ENCODE data around the gene YTHDC1. TPM values are rescaled to one million over a fixed set of nuclear protein-coding genes. Genes with fewer than 3 reads are reported as not detected.

Gene YTHDC1
- total RNA-seq, 2 donors from 2014 or later, result 170 to 184 TPM

DNA sequence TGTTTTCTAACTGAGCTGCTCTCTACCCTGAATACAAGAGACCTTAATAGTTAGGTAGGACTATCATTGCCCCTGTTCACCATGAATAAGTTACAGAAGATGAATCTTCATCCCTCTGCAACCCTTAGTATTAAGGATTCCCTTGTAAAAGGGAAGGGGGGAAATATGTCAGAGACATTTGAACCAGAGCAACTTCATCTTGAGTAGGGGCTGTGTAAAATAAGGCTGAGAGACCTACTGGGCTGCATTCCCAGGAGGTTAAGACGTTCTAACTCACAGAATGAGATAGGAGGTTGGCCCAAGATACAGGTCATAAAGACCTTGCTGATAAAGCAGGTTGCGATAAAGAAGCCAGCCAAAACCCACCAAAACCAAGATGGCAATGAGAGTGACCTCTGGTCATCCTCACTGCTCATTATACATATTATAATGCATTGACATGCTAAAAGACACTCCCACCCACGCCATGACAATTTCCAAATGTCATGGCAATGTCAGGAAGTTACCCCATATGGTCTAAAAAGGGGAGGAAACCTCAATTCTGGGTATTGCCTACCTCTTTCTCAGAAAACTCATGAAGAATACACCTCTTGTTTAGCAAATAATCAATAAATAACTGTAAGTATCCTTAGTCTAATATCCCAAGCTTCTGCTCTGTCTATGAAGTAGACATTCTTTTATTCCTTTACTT lies 84.9 kb downstream of the YTHDC1 start:
- Mint-ChIP-seq H3K27ac (no peak overlapping the region), H3K4me1 (no peaks in the 10 kb centered on the region), H3K9me3 (peaks cover 35% of the 10 kb centered on the region), H3K36me3 (ENCODE audit: low read depth) (peaks cover 10% of the 10 kb centered on the region), H3K27me3 (ENCODE audit: insufficient read depth) (no peaks in the 10 kb centered on the region), H3K4me3 (no peak overlapping the region)
- no peak overlapping the region for H3K27ac ChIP-seq (ENCODE audit: low read depth, low read length)
- H3K36me3 ChIP-seq (ENCODE audit: control insufficient read depth, insufficient read depth, low read length), result no peaks in the 10 kb centered on the region
- H3K9me3 ChIP-seq (ENCODE audit: control insufficient read depth, low read length), result peaks cover 48% of the 10 kb centered on the region
- H3K4me1 ChIP-seq (ENCODE audit: control insufficient read depth, insufficient read depth, low read length), result no peaks in the 10 kb centered on the region
- H3K27me3 ChIP-seq (ENCODE audit: control insufficient read depth, insufficient read depth, low read length, poor library complexity, severe bottlenecking), result no peaks in the 10 kb centered on the region
- 96 to 100% methylated on average over 2 to 3 of the region's 3 CpGs for whole genome bisulfite sequencing, 2 experiments (ENCODE audit: insufficient coverage in 1 of 2, insufficient read length in 1 of 2)
- no peak overlapping the region for H3K9ac ChIP-seq (ENCODE audit: extremely low read depth, low read length, poor library complexity, severe bottlenecking)
- TF ChIP-seq, protein P1, sequence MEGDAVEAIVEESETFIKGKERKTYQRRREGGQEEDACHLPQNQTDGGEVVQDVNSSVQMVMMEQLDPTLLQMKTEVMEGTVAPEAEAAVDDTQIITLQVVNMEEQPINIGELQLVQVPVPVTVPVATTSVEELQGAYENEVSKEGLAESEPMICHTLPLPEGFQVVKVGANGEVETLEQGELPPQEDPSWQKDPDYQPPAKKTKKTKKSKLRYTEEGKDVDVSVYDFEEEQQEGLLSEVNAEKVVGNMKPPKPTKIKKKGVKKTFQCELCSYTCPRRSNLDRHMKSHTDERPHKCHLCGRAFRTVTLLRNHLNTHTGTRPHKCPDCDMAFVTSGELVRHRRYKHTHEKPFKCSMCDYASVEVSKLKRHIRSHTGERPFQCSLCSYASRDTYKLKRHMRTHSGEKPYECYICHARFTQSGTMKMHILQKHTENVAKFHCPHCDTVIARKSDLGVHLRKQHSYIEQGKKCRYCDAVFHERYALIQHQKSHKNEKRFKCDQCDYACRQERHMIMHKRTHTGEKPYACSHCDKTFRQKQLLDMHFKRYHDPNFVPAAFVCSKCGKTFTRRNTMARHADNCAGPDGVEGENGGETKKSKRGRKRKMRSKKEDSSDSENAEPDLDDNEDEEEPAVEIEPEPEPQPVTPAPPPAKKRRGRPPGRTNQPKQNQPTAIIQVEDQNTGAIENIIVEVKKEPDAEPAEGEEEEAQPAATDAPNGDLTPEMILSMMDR (conservative IDR thresholded peaks at IDR 0.05), result no peak
- no peak overlapping the region for H3K4me3 ChIP-seq (ENCODE audit: low read length)
- no peak for DNase-seq

Other genes with a start within 250 kb of the YTHDC1 start
- not detected for gene TMPRSS11F, start 220.2 kb downstream of the YTHDC1 start, total RNA-seq
- gene TMPRSS11B, start 104.4 kb downstream of the YTHDC1 start, total RNA-seq, result under 1 TPM; 0.15 to 0.18 TPM
- 10 to 100 TPM in 1 of 2 donors, 1 to 10 TPM in 1; 4.4 to 11.1 TPM for gene TMPRSS11E, start 97.4 kb upstream of the YTHDC1 start, total RNA-seq
- not detected for gene UGT2B17, start 226.2 kb upstream of the YTHDC1 start, total RNA-seq

Measured in endodermal cell (in vitro differentiated cells).